ENCODE data around the gene EPAS1.

EPAS1 gene

DNA sequence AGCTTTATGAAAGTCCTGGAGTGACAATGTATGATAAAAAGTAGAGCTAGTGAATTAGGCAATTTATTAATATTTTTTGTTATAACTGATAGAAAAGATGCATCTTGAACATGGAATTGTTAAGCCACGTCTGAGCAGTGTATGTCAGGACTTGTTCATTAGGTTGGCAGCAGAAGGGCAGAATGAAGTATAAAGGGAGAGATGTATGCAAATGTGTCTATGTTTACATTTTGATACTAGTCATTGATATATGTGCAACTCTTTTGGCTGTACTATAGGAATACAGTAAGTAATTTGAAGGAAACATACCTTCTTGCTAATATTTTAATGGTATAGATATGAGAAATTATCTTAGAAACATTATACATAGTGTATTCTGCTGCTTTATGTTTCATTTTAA lies 133.2 kb downstream of the EPAS1 start:
- no peak for DNase-seq

DNA sequence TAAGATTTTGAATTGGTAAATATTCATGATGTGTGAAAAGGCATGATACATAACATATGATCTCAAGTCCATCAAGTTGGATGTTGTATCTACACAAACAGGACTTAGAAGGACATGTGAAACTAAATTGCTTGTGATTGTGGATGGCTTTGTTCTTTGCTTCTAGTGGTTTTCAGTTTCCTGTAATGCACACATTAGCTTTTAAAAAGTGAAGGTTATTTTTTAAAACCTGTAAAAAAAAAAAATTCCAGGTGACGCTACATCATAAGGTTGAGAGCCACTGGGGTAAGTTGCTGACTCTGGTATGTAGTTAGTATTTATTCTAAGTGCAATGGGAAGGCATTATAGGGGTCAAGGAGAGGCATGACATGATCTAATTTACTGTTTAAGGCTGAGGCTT lies 133.8 kb downstream of the EPAS1 start:
- DNase-seq: no peak

DNA sequence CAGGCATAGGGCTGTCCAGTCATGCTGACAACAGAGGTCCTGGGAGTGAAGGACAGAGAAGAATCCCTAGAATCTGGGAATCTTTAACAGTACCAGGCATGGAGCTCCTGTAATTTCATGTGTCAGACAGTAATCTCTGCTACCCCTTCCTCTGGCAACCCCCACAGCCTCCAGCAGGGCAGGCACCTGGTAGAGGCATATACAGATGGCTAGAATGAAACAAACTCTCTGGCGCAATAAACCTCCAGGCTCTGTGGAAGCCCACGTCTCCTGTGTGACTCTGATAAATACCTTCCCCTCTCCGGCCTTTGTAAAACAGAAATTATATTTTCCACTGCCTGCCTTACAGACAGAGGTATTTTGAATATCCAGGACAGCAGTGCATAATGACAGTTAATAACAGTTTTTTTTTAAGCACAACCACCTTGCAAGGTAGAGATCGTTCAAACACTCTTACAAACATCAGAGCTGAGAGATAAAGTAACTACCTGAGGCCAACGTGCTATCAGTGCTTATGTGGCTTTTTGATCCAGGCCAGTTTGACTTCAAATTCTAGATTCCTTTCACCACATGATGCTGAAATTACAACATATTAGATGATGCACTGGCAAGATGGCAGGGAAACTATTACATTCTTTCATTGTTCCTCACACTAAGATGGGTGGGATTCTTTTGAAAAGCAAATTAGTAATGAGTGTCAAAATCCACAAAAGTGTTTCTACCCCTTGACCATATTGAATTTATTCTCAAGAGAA lies 134.5 kb downstream of the EPAS1 start:
- DNase-seq: no peak

- DNase-seq: no peak
These were observed 137.7 kb downstream of the EPAS1 start for GRCh38 chr2:46434851-46435273.

GRCh38 chr2:46435353-46435752 lies 138.1 kb downstream of the EPAS1 start:
- no peak for DNase-seq

DNA sequence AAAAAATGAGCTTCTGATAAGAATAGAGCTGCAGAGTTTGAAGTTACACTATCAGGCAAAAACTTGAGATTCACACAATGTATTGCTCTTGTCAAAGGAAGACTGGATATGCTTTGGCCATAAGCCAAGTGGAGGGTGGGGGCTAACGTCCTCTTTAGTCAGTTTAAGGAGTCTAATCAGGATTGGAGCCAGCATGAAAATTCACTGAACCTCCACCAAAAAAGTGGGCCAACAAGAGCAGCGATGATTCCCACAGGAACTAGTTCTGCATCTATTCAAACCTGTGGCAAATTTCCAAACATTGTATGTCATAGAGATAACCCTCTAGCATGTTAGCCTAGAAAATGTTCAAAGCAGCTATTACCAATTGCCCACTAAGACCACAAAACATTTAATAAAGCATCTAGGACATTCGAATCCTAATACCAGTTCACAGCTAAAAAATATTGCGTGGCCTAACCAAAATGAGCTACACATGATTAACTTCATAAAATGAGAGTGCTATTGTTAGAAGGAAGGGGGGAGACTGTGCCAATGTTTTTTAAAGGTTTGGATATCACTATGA lies 138.7 kb downstream of the EPAS1 start:
- no peak for DNase-seq

Data from nucleus accumbens (tissue), 56 donors.